Neural progenitor cell (in vitro differentiated cells): Measurements from ENCODE around the gene EXT2. TPM values are rescaled to one million over a fixed set of nuclear protein-coding genes. Genes with fewer than 3 reads are reported as not detected.

Experiments used
- DNase-seq: peaks from one replicate; pipeline ENCODE4 v3.0.0-alpha.2; 2016; ENCODE audit warnings: low spot score
- H2AFZ ChIP-seq: fragments of 200-600 bp; sonication (generic); replicated peaks from 2 replicates; pipeline ENCODE4 v1.6.1; 2016; ENCODE audit warnings: antibody characterized with exemption
- H3F3A ChIP-seq: fragments of 200-600 bp; sonication (generic); 2 replicates; pipeline ENCODE4 v1.6.1; 2016; ENCODE audit warnings: antibody characterized with exemption, low read depth
- H3K27ac ChIP-seq: fragments of 200-600 bp; sonication (generic); 2 replicates; pipeline ENCODE4 v1.5.1; 2016; ENCODE audit warnings: mild to moderate bottlenecking
- H3K27me3 ChIP-seq: fragments of 200-600 bp; sonication (generic); 2 replicates; pipeline ENCODE4 v1.6.1; 2016; ENCODE audit warnings: mild to moderate bottlenecking, moderate library complexity
- H3K36me3 ChIP-seq: fragments of 200-600 bp; sonication (generic); 2 replicates; pipeline ENCODE4 v1.5.1; 2016
- H3K4me1 ChIP-seq: fragments of 200-600 bp; sonication (generic); 2 replicates; pipeline ENCODE4 v1.6.1; 2016; ENCODE audit warnings: mixed run types
- H3K4me2 ChIP-seq: fragments of 200-600 bp; sonication (generic); 2 replicates; pipeline ENCODE4 v1.6.1; 2016
- H3K4me3 ChIP-seq: fragments of 200-600 bp; sonication (generic); 2 replicates; pipeline ENCODE4 v1.5.1; 2016
- H3K79me2 ChIP-seq: fragments of 200-600 bp; sonication (generic); 2 replicates; pipeline ENCODE4 v1.6.1; 2016; ENCODE audit warnings: low read depth
- H3K9ac ChIP-seq: fragments of 200-600 bp; sonication (generic); 2 replicates; pipeline ENCODE4 v1.6.1; 2016
- H3K9me3 ChIP-seq: fragments of 200-600 bp; sonication (generic); 2 replicates; pipeline ENCODE4 v1.5.1; 2016; ENCODE audit warnings: low read depth
- H4K20me1 ChIP-seq: fragments of 200-600 bp; sonication (generic); 2 replicates; pipeline ENCODE4 v1.6.1; 2016; ENCODE audit warnings: low read depth
- H3K27ac Mint-ChIP-seq: 3 replicates; pipeline ENCODE4 v1.8.0; 2021; ENCODE audit warnings: mixed read lengths
- H3K27me3 Mint-ChIP-seq: 2 replicates; pipeline ENCODE4 v1.8.0; 2022; ENCODE audit warnings: low read depth, mild to moderate bottlenecking, inconsistent platforms, moderate library complexity, mixed read lengths; ENCODE audit not compliant: insufficient read depth
- H3K36me3 Mint-ChIP-seq: 3 replicates; pipeline ENCODE4 v1.8.0; 2021; ENCODE audit warnings: mixed read lengths
- H3K4me1 Mint-ChIP-seq: 3 replicates; pipeline ENCODE4 v1.8.0; 2021; ENCODE audit warnings: mixed read lengths
- H3K4me3 Mint-ChIP-seq: 3 replicates; pipeline ENCODE4 v1.8.0; 2021; ENCODE audit warnings: mild to moderate bottlenecking, moderate library complexity, mixed read lengths
- H3K9me3 Mint-ChIP-seq: 3 replicates; pipeline ENCODE4 v1.8.0; 2020; ENCODE audit warnings: mixed read lengths
- CTCF ChIP-seq: fragments of 200-600 bp; sonication (generic); IDR thresholded peaks from 2 replicates; pipeline ENCODE4 v1.5.1; 2017; ENCODE audit warnings: antibody characterized with exemption, mild to moderate bottlenecking
- EZH2 ChIP-seq: fragments of 200-600 bp; sonication (generic); IDR thresholded peaks from 2 replicates; pipeline ENCODE4 v1.6.1; 2017; ENCODE audit warnings: antibody characterized with exemption, mild to moderate bottlenecking, moderate library complexity
- EZH2phosphoT487 ChIP-seq: fragments of 200-600 bp; sonication (generic); IDR thresholded peaks from 2 replicates; pipeline ENCODE4 v1.6.1; 2017; ENCODE audit warnings: antibody characterized with exemption
- total RNA-seq: library from RNA; depleted of rRNA; stranded (reverse); fragments of >200 nt; gene quantifications from 2 replicates; pipeline ENCODE4 v1.2.3, GENCODE V29; 2015; ENCODE audit warnings: low replicate concordance

Gene EXT2
- total RNA-seq, 1 donor from 2014 or later, result 70.4 TPM

GRCh38 chr11:44157019-44157418, 61.5 kb downstream of the EXT2 start:
- Histone ChIP-seq H3K79me2 (no peaks in the 10 kb centered on the region), H3K4me2 (no peak overlapping the region), H3K27ac (no peak overlapping the region), H3K4me1 (no peaks in the 10 kb centered on the region), H3K36me3 (no peaks in the 10 kb centered on the region), H3K27me3 (no peaks in the 10 kb centered on the region), H3K9me3 (peaks cover 5% of the 10 kb centered on the region), H4K20me1 (no peaks in the 10 kb centered on the region), H3K4me3 (no peak overlapping the region), H2AFZ (no peak overlapping the region), H3F3A (no peaks in the 10 kb centered on the region), H3K9ac (no peak overlapping the region)
- Mint-ChIP-seq H3K27ac (no peak overlapping the region), H3K36me3 (peaks cover 40% of the 10 kb centered on the region), H3K27me3 (no peaks in the 10 kb centered on the region), H3K4me1 (no peaks in the 10 kb centered on the region), H3K4me3 (no peak overlapping the region), H3K9me3 (peaks cover 36% of the 10 kb centered on the region)
- DNase-seq, result no peak
- TF ChIP-seq EZH2, result no peak
- no peak for TF ChIP-seq EZH2phosphoT487
- no peak for TF ChIP-seq CTCF

GRCh38 chr11:44158384-44158783, 62.9 kb downstream of the EXT2 start:
- Mint-ChIP-seq H3K27ac (no peak overlapping the region), H3K36me3 (peaks cover 34% of the 10 kb centered on the region)
- no peak overlapping the region for H2AFZ ChIP-seq

GRCh38 chr11:44159848-44160721, 64.6 kb downstream of the EXT2 start:
- Histone ChIP-seq H4K20me1 (no peaks in the 10 kb centered on the region), H3K4me2 (no peak overlapping the region), H3K4me1 (no peaks in the 10 kb centered on the region), H3K9ac (no peak overlapping the region), H3K27ac (no peak overlapping the region), H2AFZ (no peak overlapping the region), H3K36me3 (no peaks in the 10 kb centered on the region), H3K79me2 (no peaks in the 10 kb centered on the region), H3K27me3 (no peaks in the 10 kb centered on the region), H3K9me3 (no peaks in the 10 kb centered on the region), H3F3A (no peaks in the 10 kb centered on the region), H3K4me3 (no peak overlapping the region)
- H3K9me3 Mint-ChIP-seq, result peaks cover 25% of the 10 kb centered on the region
- TF ChIP-seq CTCF (no peak), EZH2 (no peak), EZH2phosphoT487 (no peak)
- H3K27ac Mint-ChIP-seq, result no peak overlapping the region
- no peak for DNase-seq
- H3K36me3 Mint-ChIP-seq, result peaks cover 31% of the 10 kb centered on the region
- no peak overlapping the region for H3K4me3 Mint-ChIP-seq
- H3K27me3 Mint-ChIP-seq, result no peaks in the 10 kb centered on the region
- no peaks in the 10 kb centered on the region for H3K4me1 Mint-ChIP-seq

More at GRCh38 chr11:44158384-44158783, 62.9 kb downstream of the EXT2 start:
- H3K27ac ChIP-seq, result no peak overlapping the region
- H3K27me3 ChIP-seq, result no peaks in the 10 kb centered on the region
- Mint-ChIP-seq H3K9me3 (peaks cover 30% of the 10 kb centered on the region), H3K4me1 (no peaks in the 10 kb centered on the region), H3K4me3 (no peak overlapping the region), H3K27me3 (no peaks in the 10 kb centered on the region)
- H3K9ac ChIP-seq, result no peak overlapping the region
- H3F3A ChIP-seq, result no peaks in the 10 kb centered on the region
- no peak overlapping the region for H3K4me3 ChIP-seq
- no peaks in the 10 kb centered on the region for H3K36me3 ChIP-seq
- no peak overlapping the region for H3K4me2 ChIP-seq
- DNase-seq, result no peak
- no peaks in the 10 kb centered on the region for H4K20me1 ChIP-seq
- TF ChIP-seq EZH2phosphoT487 (no peak), EZH2 (no peak), CTCF (no peak)
- no peaks in the 10 kb centered on the region for H3K79me2 ChIP-seq
- H3K9me3 ChIP-seq, result peaks cover 4% of the 10 kb centered on the region
- no peaks in the 10 kb centered on the region for H3K4me1 ChIP-seq
